ENCODE results near the gene ZNF688.

- TF ChIP-seq POLR2A (IDR thresholded peaks at IDR 0.05) (no peak), CTCF (IDR thresholded peaks at IDR 0.05) (no peak)
Measured at GRCh38 chr16:30606004-30606403, 34.5 kb upstream of the ZNF688 start.

Data from right lobe of liver (tissue), 4 donors.